ENCODE measurements around the gene EHD4. TPM values are rescaled to one million over a fixed set of nuclear protein-coding genes. Genes with fewer than 3 reads are reported as not detected.

EHD4 gene
- total and polyA plus RNA-seq, 12 donors: 23.4 to 62.7 (median 43.2) TPM

DNA sequence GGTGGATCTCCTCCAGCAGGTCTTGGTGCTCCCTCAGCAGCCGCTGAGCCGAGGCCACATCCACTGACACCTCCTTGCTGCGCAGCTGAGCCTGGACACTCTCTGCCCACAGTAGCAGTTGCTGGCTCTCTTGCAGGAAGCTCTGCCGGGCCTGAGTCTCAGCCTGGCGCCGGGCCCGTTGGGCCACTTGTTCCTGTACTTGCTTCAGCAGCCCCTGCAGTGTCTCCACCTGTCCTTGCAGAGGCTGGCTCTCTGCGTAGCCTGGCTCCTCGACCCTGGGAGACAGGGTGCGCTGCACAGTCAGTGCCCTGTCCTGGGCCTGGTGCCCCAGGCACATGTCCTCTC, 94.0 kb downstream of the EHD4 start:
- intact Hi-C loops (cut with DNase I): no loop called here
- Histone ChIP-seq H3K27me3 (peaks cover 0 to 16% (median 0%) of the 10 kb centered on the region in 7 donors), H3K9me3 (no peaks in the 10 kb centered on the region), H3K36me3 (no peaks in the 10 kb centered on the region), H3K27ac (peak overlapping the region in 1 of 10 donors; percentile 33), H3K4me3 (no peak overlapping the region), H3K4me1 (peaks cover 3 to 32% (median 23%) of the 10 kb centered on the region in 9 donors)
- 71 to 77% methylated on average over 10 of the region's 10 CpGs for WGBS, 2 donors
- TF ChIP-seq, protein P1, sequence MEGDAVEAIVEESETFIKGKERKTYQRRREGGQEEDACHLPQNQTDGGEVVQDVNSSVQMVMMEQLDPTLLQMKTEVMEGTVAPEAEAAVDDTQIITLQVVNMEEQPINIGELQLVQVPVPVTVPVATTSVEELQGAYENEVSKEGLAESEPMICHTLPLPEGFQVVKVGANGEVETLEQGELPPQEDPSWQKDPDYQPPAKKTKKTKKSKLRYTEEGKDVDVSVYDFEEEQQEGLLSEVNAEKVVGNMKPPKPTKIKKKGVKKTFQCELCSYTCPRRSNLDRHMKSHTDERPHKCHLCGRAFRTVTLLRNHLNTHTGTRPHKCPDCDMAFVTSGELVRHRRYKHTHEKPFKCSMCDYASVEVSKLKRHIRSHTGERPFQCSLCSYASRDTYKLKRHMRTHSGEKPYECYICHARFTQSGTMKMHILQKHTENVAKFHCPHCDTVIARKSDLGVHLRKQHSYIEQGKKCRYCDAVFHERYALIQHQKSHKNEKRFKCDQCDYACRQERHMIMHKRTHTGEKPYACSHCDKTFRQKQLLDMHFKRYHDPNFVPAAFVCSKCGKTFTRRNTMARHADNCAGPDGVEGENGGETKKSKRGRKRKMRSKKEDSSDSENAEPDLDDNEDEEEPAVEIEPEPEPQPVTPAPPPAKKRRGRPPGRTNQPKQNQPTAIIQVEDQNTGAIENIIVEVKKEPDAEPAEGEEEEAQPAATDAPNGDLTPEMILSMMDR (IDR thresholded peaks at IDR 0.05): no peak
- peak in 1 of 2 donors; percentile 67 for DNase-seq
- ATAC-seq: peak in 7 of 8 donors; percentile 24 to 75 (median 41)

DNA sequence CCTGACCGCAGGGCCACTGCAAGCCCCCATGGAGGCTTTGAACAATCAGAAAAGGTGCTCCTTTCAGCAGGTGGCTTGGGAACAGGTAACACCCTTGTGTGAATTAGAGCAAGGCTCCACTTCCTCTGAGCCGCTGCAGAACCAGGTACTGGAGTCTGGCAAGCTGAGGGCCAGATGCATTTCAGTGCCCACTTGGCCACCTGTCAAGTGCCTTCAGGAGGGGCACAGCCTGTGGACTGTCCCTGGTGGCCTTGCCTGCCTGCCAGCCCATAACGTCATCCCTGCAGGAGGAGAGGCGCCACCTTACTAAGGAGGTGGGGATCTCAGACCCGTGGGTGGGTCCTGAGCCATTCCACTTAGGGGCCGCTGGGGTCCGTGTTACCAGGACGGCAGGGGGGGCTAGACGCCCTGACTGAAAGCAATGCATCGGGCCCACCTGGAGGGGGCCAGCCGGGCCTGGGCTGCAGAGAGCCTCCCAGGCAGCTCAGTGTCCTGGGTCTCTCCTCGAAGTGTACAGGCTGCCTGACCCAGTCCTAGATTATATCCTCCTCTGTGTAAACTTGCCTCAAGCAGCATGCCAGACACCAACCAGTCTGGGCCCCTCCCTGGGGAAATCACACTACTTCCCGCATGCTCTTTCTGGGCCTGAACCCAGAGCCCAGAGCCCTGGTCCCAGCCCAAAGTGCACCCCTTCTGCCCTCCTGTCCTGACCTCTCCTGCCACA, 94.6 kb downstream of the EHD4 start:
- TF ChIP-seq, protein P1 (IDR thresholded peaks at IDR 0.05): no peak
- H3K4me1 ChIP-seq: peaks cover 3 to 27% (median 20%) of the 10 kb centered on the region in 9 donors
- H3K4me3 ChIP-seq: no peak overlapping the region
- H3K9me3 ChIP-seq: no peaks in the 10 kb centered on the region
- intact Hi-C loops (cut with DNase I): no loop called here
- DNase-seq (no peak), ATAC-seq (peak in 1 of 8 donors; percentile 12)
- 79 to 80% methylated on average over 13 of the region's 13 CpGs for WGBS, 2 donors
- peak overlapping the region in 1 of 10 donors; percentile 33 for H3K27ac ChIP-seq
- peaks cover 0 to 16% (median 0%) of the 10 kb centered on the region in 7 donors for H3K27me3 ChIP-seq
- H3K36me3 ChIP-seq: no peaks in the 10 kb centered on the region

GRCh38 chr15:41876689-41877088, 95.7 kb downstream of the EHD4 start:
- DNase-seq (no peak), ATAC-seq (no peak)
- Histone ChIP-seq H3K36me3 (no peaks in the 10 kb centered on the region), H3K27ac (no peak overlapping the region), H3K9me3 (no peaks in the 10 kb centered on the region), H3K27me3 (peaks cover 0 to 8% (median 0%) of the 10 kb centered on the region in 7 donors), H3K4me3 (no peak overlapping the region), H3K4me1 (peaks cover under 1 to 16% (median 10%) of the 10 kb centered on the region in 9 donors)
- TF ChIP-seq, protein P1 (IDR thresholded peaks at IDR 0.05): no peak
- WGBS, 2 donors: 60 to 75% methylated on average over 12 of the region's 12 CpGs
- intact Hi-C loops (cut with DNase I): no loop called here

- peaks cover 0 to 12% (median 6%) of the 10 kb centered on the region in 9 donors for H3K4me1 ChIP-seq
- TF ChIP-seq, protein P1 (IDR thresholded peaks at IDR 0.05): no peak
- no peaks in the 10 kb centered on the region for H3K9me3 ChIP-seq
- no peak for DNase-seq
- no peak overlapping the region for H3K4me3 ChIP-seq
- ATAC-seq: no peak
- H3K27ac ChIP-seq: no peak overlapping the region
- intact Hi-C loops (cut with DNase I): no loop called here
- no peaks in the 10 kb centered on the region for H3K36me3 ChIP-seq
- 85 to 86% methylated on average over 13 of the region's 13 CpGs for WGBS, 2 donors
- peaks cover 0 to 1% (median 0%) of the 10 kb centered on the region in 7 donors for H3K27me3 ChIP-seq
Observed at GRCh38 chr15:41876007-41876406, 96.3 kb downstream of the EHD4 start.
